CD4-positive, CD25-positive, alpha-beta regulatory T cell (primary cell): ENCODE data around the gene CCR7. TPM values are rescaled to one million over a fixed set of nuclear protein-coding genes. Genes with fewer than 3 reads are reported as not detected.

Source experiments
- polyA plus RNA-seq, 4 donors: library from polyadenylated mRNA; unstranded; fragments of 300-500 nt; fragmentation: Illumina TruSeq; gene quantifications; one replicate each; pipeline ENCODE4 v1.2.3, GENCODE V29; 2021
- total RNA-seq: library from RNA; stranded (reverse); gene quantifications from one replicate; pipeline ENCODE4 v1.2.3, GENCODE V29; 2022

Gene CCR7
- total and polyA plus RNA-seq, 5 donors from 2014 or later, result 192 to 828 (median 530) TPM

Other genes with a start within 250 kb of the CCR7 start
- gene GJD3, start 200.7 kb downstream of the CCR7 start, total RNA-seq, result not detected
- not detected for gene GJD3, start 200.7 kb downstream of the CCR7 start, polyA plus RNA-seq
- gene TOP2A, start 147.6 kb downstream of the CCR7 start, total RNA-seq, result 13.2 TPM
- 1 to 10 TPM; 2.1 to 8.1 (median 2.6) TPM for gene TOP2A, start 147.6 kb downstream of the CCR7 start, polyA plus RNA-seq
- gene IGFBP4, start 122.0 kb downstream of the CCR7 start, total RNA-seq, result 3.7 TPM
- 1 to 10 TPM in 3 of 4 donors, under 1 TPM in 1; 0.63 to 1.3 (median 1.2) TPM for gene IGFBP4, start 122.0 kb downstream of the CCR7 start, polyA plus RNA-seq
- gene TNS4, start 63.8 kb downstream of the CCR7 start, total RNA-seq, result 1.1 TPM
- gene TNS4, start 63.8 kb downstream of the CCR7 start, polyA plus RNA-seq, result under 1 TPM in 1 of 4 donors, not detected in 3; 0.16 TPM
- 76.9 TPM for gene SMARCE1, start 82.3 kb upstream of the CCR7 start, total RNA-seq
- gene SMARCE1, start 82.3 kb upstream of the CCR7 start, polyA plus RNA-seq, result 100 to 1,000 TPM; 169 to 228 (median 179) TPM
- not detected for gene KRT222, start 99.7 kb upstream of the CCR7 start, total RNA-seq
- under 1 TPM in 1 of 4 donors, not detected in 3; 0.23 TPM for gene KRT222, start 99.7 kb upstream of the CCR7 start, polyA plus RNA-seq
- gene KRT24, start 138.3 kb upstream of the CCR7 start, total RNA-seq, result not detected
- gene KRT24, start 138.3 kb upstream of the CCR7 start, polyA plus RNA-seq, result under 1 TPM in 1 of 4 donors, not detected in 3; 0.15 TPM
- not detected for gene KRT25, start 189.9 kb upstream of the CCR7 start, total RNA-seq
- not detected for gene KRT25, start 189.9 kb upstream of the CCR7 start, polyA plus RNA-seq
- gene KRT26, start 206.7 kb upstream of the CCR7 start, total RNA-seq, result not detected
- gene KRT26, start 206.7 kb upstream of the CCR7 start, polyA plus RNA-seq, result not detected
- gene KRT27, start 217.1 kb upstream of the CCR7 start, total RNA-seq, result not detected
- not detected for gene KRT27, start 217.1 kb upstream of the CCR7 start, polyA plus RNA-seq
- not detected for gene KRT28, start 234.5 kb upstream of the CCR7 start, total RNA-seq
- gene KRT28, start 234.5 kb upstream of the CCR7 start, polyA plus RNA-seq, result not detected